IMR-90 (cell line): ENCODE data around the gene GH1. TPM values are rescaled to one million over a fixed set of nuclear protein-coding genes. Genes with fewer than 3 reads are reported as not detected.

Source experiments
- ATAC-seq: fragments of 200-7000 bp; cut with Tn5 transposase; 2 replicates; pipeline ENCODE4 v1.9.1; 2020; ENCODE audit warnings: low read depth, mild to moderate bottlenecking, moderate library complexity
- BruUV-seq: library from RNA; stranded (reverse); fragments of 400-500 nt; replicated peaks from 2 replicates; lab custom pipeline; 2021; lab: Mats Ljungman, UMichigan
- CTCF ChIA-PET: fragments of 300-600 bp; formaldehyde crosslinking; extraction: SDS; loops from one replicate; lab custom pipeline; 2021; ENCODE audit warnings: antibody characterized with exemption; lab: Yijun Ruan, JAX
- POLR2A ChIA-PET: fragments of 300-600 bp; sonication (Branson Sonifier 250); formaldehyde crosslinking; loops from one replicate; lab custom pipeline; 2022; ENCODE audit warnings: antibody characterized with exemption; ENCODE audit not compliant: unreplicated experiment; lab: Charles Lee
- DNase-seq: peaks from one replicate; pipeline ENCODE4 v3.0.0; 2013
- H2AFZ ChIP-seq: replicated peaks from 2 replicates; pipeline ENCODE3; 2013; ENCODE audit warnings: low read length, mild to moderate bottlenecking; ENCODE audit not compliant: poor library complexity
- H2AK5ac ChIP-seq: 2 replicates; pipeline ENCODE4 v1.6.1; 2013; ENCODE audit warnings: low read depth, low read length, inconsistent platforms
- H2AK9ac ChIP-seq: replicated peaks from 2 replicates; pipeline ENCODE3; 2013; ENCODE audit warnings: mild to moderate bottlenecking, low read depth, low read length, moderate library complexity; ENCODE audit not compliant: poor library complexity
- H2BK120ac ChIP-seq: 2 replicates; pipeline ENCODE4 v1.6.1; 2013; ENCODE audit warnings: low read depth, low read length, inconsistent platforms
- H2BK15ac ChIP-seq: 3 replicates; pipeline ENCODE4 v1.6.1; 2013; ENCODE audit warnings: low read depth, low read length, inconsistent platforms
- H2BK20ac ChIP-seq: 2 replicates; pipeline ENCODE4 v1.6.1; 2013; ENCODE audit warnings: low read depth, mild to moderate bottlenecking, inconsistent platforms, low read length, moderate library complexity
- H2BK5ac ChIP-seq: 2 replicates; pipeline ENCODE4 v1.6.1; 2013; ENCODE audit warnings: mild to moderate bottlenecking, low read depth, low read length, inconsistent platforms; ENCODE audit not compliant: poor library complexity, severe bottlenecking
- H3K14ac ChIP-seq: replicated peaks from 2 replicates; pipeline ENCODE4 v1.6.1; 2013; ENCODE audit warnings: low read depth, low read length, inconsistent platforms
- H3K18ac ChIP-seq: 2 replicates; pipeline ENCODE4 v1.6.1; 2013; ENCODE audit warnings: low read depth, low read length, control low read depth
- H3K23ac ChIP-seq: 2 replicates; pipeline ENCODE4 v1.6.1; 2013; ENCODE audit warnings: low read depth, low read length, inconsistent platforms
- H3K27ac ChIP-seq: 2 replicates; pipeline ENCODE4 v1.5.1; 2013; ENCODE audit warnings: mild to moderate bottlenecking, control low read depth, low read length; ENCODE audit not compliant: insufficient read depth
- H3K27me3 ChIP-seq: 2 replicates; pipeline ENCODE4 v1.6.1; 2013; ENCODE audit warnings: low read length; ENCODE audit not compliant: control insufficient read depth, insufficient read depth
- H3K36me3 ChIP-seq: 2 replicates; pipeline ENCODE4 v1.6.1; 2013; ENCODE audit warnings: low read length, mixed read lengths; ENCODE audit not compliant: control insufficient read depth, insufficient read depth
- H3K4ac ChIP-seq: 2 replicates; pipeline ENCODE4 v1.6.1; 2013; ENCODE audit warnings: low read depth, low read length, inconsistent platforms
- H3K4me1 ChIP-seq: 2 replicates; pipeline ENCODE4 v1.6.1; 2013; ENCODE audit warnings: low read length, mixed read lengths; ENCODE audit not compliant: control insufficient read depth, insufficient read depth
- H3K4me2 ChIP-seq: 2 replicates; pipeline ENCODE4 v1.6.1; 2013; ENCODE audit warnings: low read depth, mild to moderate bottlenecking, control low read depth, low read length, moderate library complexity
- H3K4me3 ChIP-seq: 2 replicates; pipeline ENCODE4 v1.5.1; 2013; ENCODE audit warnings: low read depth, mild to moderate bottlenecking, control low read depth, low read length, moderate library complexity; ENCODE audit not compliant: insufficient read depth
- H3K56ac ChIP-seq: 2 replicates; pipeline ENCODE4 v1.6.1; 2013; ENCODE audit warnings: low read length, inconsistent platforms; ENCODE audit not compliant: insufficient read depth; ENCODE audit errors: extremely low read depth
- H3K79me1 ChIP-seq, 2 experiments: 2 replicates each; pipeline ENCODE4 v1.6.1; 2013; ENCODE audit warnings: low read length in 2 of 2, inconsistent platforms in 1 of 2, low read depth in 1 of 2
- H3K9ac ChIP-seq: 2 replicates; pipeline ENCODE4 v1.6.1; 2013; ENCODE audit warnings: low read depth, low read length, control low read depth
- H3K9me1 ChIP-seq: 2 replicates; pipeline ENCODE4 v1.6.1; 2013; ENCODE audit warnings: low read length, inconsistent platforms; ENCODE audit not compliant: insufficient read depth
- H3K9me3 ChIP-seq: 2 replicates; pipeline ENCODE4 v1.6.1; 2013; ENCODE audit warnings: low read length; ENCODE audit not compliant: control insufficient read depth, insufficient read depth
- H4K20me1 ChIP-seq: 2 replicates; pipeline ENCODE4 v1.6.1; 2013; ENCODE audit warnings: low read length, inconsistent platforms; ENCODE audit not compliant: insufficient read depth
- H4K5ac ChIP-seq: 2 replicates; pipeline ENCODE4 v1.6.1; 2013; ENCODE audit warnings: mild to moderate bottlenecking, low read depth, low read length, control low read depth
- H4K8ac ChIP-seq, 2 experiments: 2 replicates each; pipeline ENCODE4 v1.6.1; 2013; ENCODE audit warnings: low read depth in 2 of 2, low read length in 2 of 2, control low read depth in 1 of 2, inconsistent platforms in 1 of 2
- H4K91ac ChIP-seq: 2 replicates; pipeline ENCODE4 v1.6.1; 2013; ENCODE audit warnings: low read depth, low read length, inconsistent platforms; ENCODE audit not compliant: insufficient read depth
- FOS ChIP-seq: fragments of 150-350 bp; IDR thresholded peaks from 2 replicates; pipeline ENCODE4 v1.6.1; 2016; ENCODE audit warnings: low read depth, low read length
- MAZ ChIP-seq: IDR thresholded peaks from 2 replicates; pipeline ENCODE4 v1.6.1; 2012; ENCODE audit warnings: low read depth, mild to moderate bottlenecking, low read length, improper control_type of control experiment, moderate library complexity, borderline replicate concordance
- RAD21 ChIP-seq: IDR thresholded peaks from 2 replicates; pipeline ENCODE4 v1.6.1; 2012; ENCODE audit warnings: low read length, improper control_type of control experiment
- SMC3 ChIP-seq: fragments of 150-350 bp; IDR thresholded peaks from 2 replicates; pipeline ENCODE4 v1.6.1; 2016; ENCODE audit warnings: low read depth, mild to moderate bottlenecking, antibody characterized with exemption, low read length, moderate library complexity
- USF2 ChIP-seq: fragments of 150-350 bp; IDR thresholded peaks from 2 replicates; pipeline ENCODE4 v1.6.1; 2017; ENCODE audit warnings: mild to moderate bottlenecking, antibody characterized with exemption, low read length, low read depth
- WGBS, 2 experiments: methylation state at CpG; one replicate each; pipeline versions ENCODE4 v1.1.5 to v1.1.7; 2013; ENCODE audit warnings: missing lambda C conversion rate in 2 of 2; ENCODE audit not compliant: insufficient read length in 1 of 2; ENCODE audit errors: extremely low coverage in 2 of 2; 5-methylcytosine and 5-hydroxymethylcytosine counted together
- dilution Hi-C: fragments of 300-500 bp; cut with HindIII; formaldehyde crosslinking; loops from one replicate; pipeline ENCODE4 v1.14.3; 2018; ENCODE audit warnings: low sequenced_read_pairs; ENCODE audit not compliant: unreplicated experiment
- in situ Hi-C: fragments of 300-500 bp; cut with MboI; formaldehyde crosslinking; loops from 3 replicates; pipeline ENCODE4 v1.14.3; 2019; ENCODE audit warnings: low sequenced_read_pairs, inconsistent platforms, mixed read lengths
- intact Hi-C: fragments of 100-400 bp; cut with micrococcal nuclease; formaldehyde crosslinking; loops from 2 replicates; pipeline ENCODE4 v1.10.0; 2022
- polyA plus RNA-seq, 3 experiments: library from polyadenylated mRNA; depleted of rRNA; stranded (reverse); fragments of >200 nt; gene quantifications; 2 replicates each; pipeline ENCODE4 v1.2.3, GENCODE V29; 2012; ENCODE audit warnings: low replicate concordance in 1 of 3
- total RNA-seq: library from RNA; depleted of rRNA; stranded (reverse); fragments of >200 nt; gene quantifications from 2 replicates; pipeline ENCODE4 v1.2.3, GENCODE V29; 2012
- TF ChIP-seq, protein P1 (sequence below): fragments of 150-350 bp; IDR thresholded peaks from 2 replicates; pipeline ENCODE4 v1.6.1; 2016; ENCODE audit warnings: low read depth, mild to moderate bottlenecking, low read length, moderate library complexity, borderline replicate concordance
- TF ChIP-seq, protein P2 (sequence below): conservative IDR thresholded peaks from 2 replicates; pipeline ENCODE4 v1.5.1; 2012; ENCODE audit warnings: mild to moderate bottlenecking, low read depth, low read length, improper control_type of control experiment

Gene GH1
- total and polyA plus RNA-seq, 2 of the 4 experiments (the other 2 are of a cell fraction): not detected

DNA sequence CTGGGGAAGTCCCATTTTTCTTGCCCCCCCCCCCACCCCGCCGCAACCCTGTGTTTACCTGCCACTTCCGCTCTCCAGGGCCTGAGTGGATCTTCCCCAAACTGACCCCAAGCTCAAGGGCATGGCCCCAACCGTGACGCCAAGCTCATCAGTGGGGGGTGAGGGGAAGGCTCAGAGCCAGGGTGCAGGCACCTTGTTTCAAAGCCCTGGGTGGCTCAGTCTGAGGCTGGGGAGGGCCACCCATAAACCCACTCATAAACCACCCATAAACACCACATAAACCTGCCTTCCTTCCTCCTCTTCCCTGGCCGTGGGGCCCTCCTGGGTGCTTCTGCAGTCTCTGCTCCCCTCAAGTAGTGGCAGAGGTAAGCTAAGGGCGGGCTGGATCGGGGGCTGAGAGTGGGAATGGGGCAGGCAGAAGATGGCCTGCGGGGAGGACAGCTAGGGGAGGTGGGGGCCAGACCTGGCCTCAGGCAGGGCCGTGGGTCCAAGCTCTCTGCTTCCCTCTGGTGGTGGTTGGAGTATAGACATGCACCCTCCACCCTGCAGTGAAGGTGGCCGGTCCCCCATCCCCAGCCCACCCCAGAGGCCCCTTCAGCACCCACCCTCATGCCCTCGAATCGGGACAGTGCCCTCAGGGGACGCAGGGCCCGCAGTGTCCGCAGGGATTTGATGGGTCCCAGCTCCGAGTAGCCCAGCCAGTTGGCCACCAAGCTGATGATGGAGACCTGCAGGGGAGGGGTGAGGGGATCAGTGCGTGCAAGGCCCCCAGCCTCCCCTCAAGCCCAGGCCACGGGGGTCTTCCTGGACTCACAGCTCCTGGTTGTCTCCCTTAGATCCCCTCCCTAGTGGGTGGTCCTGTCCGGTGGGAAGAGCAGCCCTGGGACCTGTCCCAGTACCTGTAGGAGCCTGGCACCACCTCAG, 28.1 kb upstream of the GH1 start:
- no peak overlapping the region for H2BK15ac ChIP-seq
- H3K4me1 ChIP-seq: no peaks in the 10 kb centered on the region
- H2AFZ ChIP-seq: peak overlapping the region; percentile 2
- no peak overlapping the region for H3K27ac ChIP-seq
- H3K4me2 ChIP-seq: no peak overlapping the region
- H3K18ac ChIP-seq: no peak overlapping the region
- no peak overlapping the region for H4K5ac ChIP-seq
- no peak overlapping the region for H3K56ac ChIP-seq
- H2BK5ac ChIP-seq: no peak overlapping the region
- intact Hi-C loops (loop anchor here (1.0 kb wide), 1 partner anchor 27 kb away; no protein-coding TSS in a partner anchor), in situ Hi-C loops (no loop called here), dilution Hi-C loops (no loop called here)
- BruUV-seq: no TSS peak
- no peak overlapping the region for H2BK20ac ChIP-seq
- ChIA-PET POLR2A (no interaction called here), CTCF (interaction anchor here (0.5 to 2.2 kb wide), 10 partner anchors 9 to 50 kb away, joined by 3 to 9 read pairs (median 3); partner anchors contain the start of gene GH1)
- TF ChIP-seq, protein P1, sequence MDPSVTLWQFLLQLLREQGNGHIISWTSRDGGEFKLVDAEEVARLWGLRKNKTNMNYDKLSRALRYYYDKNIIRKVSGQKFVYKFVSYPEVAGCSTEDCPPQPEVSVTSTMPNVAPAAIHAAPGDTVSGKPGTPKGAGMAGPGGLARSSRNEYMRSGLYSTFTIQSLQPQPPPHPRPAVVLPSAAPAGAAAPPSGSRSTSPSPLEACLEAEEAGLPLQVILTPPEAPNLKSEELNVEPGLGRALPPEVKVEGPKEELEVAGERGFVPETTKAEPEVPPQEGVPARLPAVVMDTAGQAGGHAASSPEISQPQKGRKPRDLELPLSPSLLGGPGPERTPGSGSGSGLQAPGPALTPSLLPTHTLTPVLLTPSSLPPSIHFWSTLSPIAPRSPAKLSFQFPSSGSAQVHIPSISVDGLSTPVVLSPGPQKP: no peak
- TF ChIP-seq MAZ: peak; percentile 50; the same call in 1 of the 2 replicates
- TF ChIP-seq FOS: no peak
- no peak for TF ChIP-seq USF2
- TF ChIP-seq, protein P2, sequence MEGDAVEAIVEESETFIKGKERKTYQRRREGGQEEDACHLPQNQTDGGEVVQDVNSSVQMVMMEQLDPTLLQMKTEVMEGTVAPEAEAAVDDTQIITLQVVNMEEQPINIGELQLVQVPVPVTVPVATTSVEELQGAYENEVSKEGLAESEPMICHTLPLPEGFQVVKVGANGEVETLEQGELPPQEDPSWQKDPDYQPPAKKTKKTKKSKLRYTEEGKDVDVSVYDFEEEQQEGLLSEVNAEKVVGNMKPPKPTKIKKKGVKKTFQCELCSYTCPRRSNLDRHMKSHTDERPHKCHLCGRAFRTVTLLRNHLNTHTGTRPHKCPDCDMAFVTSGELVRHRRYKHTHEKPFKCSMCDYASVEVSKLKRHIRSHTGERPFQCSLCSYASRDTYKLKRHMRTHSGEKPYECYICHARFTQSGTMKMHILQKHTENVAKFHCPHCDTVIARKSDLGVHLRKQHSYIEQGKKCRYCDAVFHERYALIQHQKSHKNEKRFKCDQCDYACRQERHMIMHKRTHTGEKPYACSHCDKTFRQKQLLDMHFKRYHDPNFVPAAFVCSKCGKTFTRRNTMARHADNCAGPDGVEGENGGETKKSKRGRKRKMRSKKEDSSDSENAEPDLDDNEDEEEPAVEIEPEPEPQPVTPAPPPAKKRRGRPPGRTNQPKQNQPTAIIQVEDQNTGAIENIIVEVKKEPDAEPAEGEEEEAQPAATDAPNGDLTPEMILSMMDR: peak; percentile 61
- TF ChIP-seq RAD21: peak; percentile 36; the same call in 1 of the 2 replicates
- peak; percentile 43; the same call in 1 of the 2 replicates for TF ChIP-seq SMC3
- no peak overlapping the region for H4K8ac ChIP-seq
- H2AK9ac ChIP-seq: no peak overlapping the region
- H4K91ac ChIP-seq: no peak overlapping the region
- ATAC-seq: peak; percentile 98
- peaks cover 19% of the 10 kb centered on the region for H3K27me3 ChIP-seq
- H3K79me1 ChIP-seq: no peaks in the 10 kb centered on the region
- no peak overlapping the region for H3K4me3 ChIP-seq
- no peak overlapping the region for H3K14ac ChIP-seq
- no peak overlapping the region for H3K9ac ChIP-seq
- H2BK120ac ChIP-seq: no peak overlapping the region
- H3K9me3 ChIP-seq: no peaks in the 10 kb centered on the region
- H3K4ac ChIP-seq: no peak overlapping the region
- DNase-seq: peak; percentile 13
- H3K9me1 ChIP-seq: no peaks in the 10 kb centered on the region
- H4K20me1 ChIP-seq: no peaks in the 10 kb centered on the region
- no CpG with 5 or more reads among the region's 20 CpGs for WGBS, 2 experiments
- H3K23ac ChIP-seq: no peak overlapping the region
- H3K36me3 ChIP-seq: no peaks in the 10 kb centered on the region
- H2AK5ac ChIP-seq: no peak overlapping the region
